Uterus (tissue), 4 donors: ENCODE results near the gene SLC16A2. TPM values are rescaled to one million over a fixed set of nuclear protein-coding genes. Genes with fewer than 3 reads are reported as not detected.
A peak's percentile ranks its signal among the peaks of the same experiment; 100 is the strongest.

Experiments used
- DNase-seq, 2 donors: peaks; one replicate each; pipeline ENCODE4 v3.0.0-alpha.2; 2019 to 2020
- H3K27ac ChIP-seq, 2 donors: fragments of 200-600 bp; sonication (generic); 1 replicate in 1 of 2; 2 replicates in 1 of 2; pipeline ENCODE4 v1.5.1; 2016 to 2018
- H3K27me3 ChIP-seq, 2 donors: fragments of 200-600 bp; sonication (generic); one replicate each; pipeline ENCODE4 v1.5.1; 2018 to 2019; ENCODE audit warnings: control low read depth in 1 of 2
- H3K36me3 ChIP-seq, 2 donors: fragments of 200-600 bp; sonication (generic); one replicate each; pipeline ENCODE4 v1.5.1; 2019; ENCODE audit warnings: control low read depth in 1 of 2
- H3K4me1 ChIP-seq, 2 donors: fragments of 200-600 bp; sonication (generic); one replicate each; pipeline ENCODE4 v1.5.1; 2018 to 2019; ENCODE audit warnings: control low read depth in 1 of 2
- H3K4me3 ChIP-seq, 2 donors: fragments of 200-600 bp; sonication (generic); 1 replicate in 1 of 2; 2 replicates in 1 of 2; pipeline ENCODE4 v1.5.1; 2018 to 2019; ENCODE audit warnings: mild to moderate bottlenecking in 1 of 2
- H3K9me3 ChIP-seq, 2 donors: fragments of 200-600 bp; sonication (generic); one replicate each; pipeline ENCODE4 v1.5.1; 2019; ENCODE audit warnings: control low read depth in 1 of 2
- POLR2A ChIP-seq, 2 donors: fragments of 450-650 bp; IDR thresholded peaks; one replicate each; pipeline ENCODE4 v1.6.1; 2016; ENCODE audit warnings: antibody characterized with exemption in 2 of 2, mild to moderate bottlenecking in 1 of 2, moderate library complexity in 1 of 2
- intact Hi-C: fragments of 100-400 bp; cut with DNase I; formaldehyde crosslinking; loops from one replicate; pipeline ENCODE4 v1.15.1; 2023; ENCODE audit warnings: low total_unique reads
- total RNA-seq, 4 donors: library from RNA; depleted of rRNA in 3 of 4; stranded (reverse); fragments of >200 nt in 3 of 4; gene quantifications; one replicate each; pipeline versions ENCODE4 v1.1.0 to v1.2.4, GENCODE V29; 2014 to 2023
- TF ChIP-seq, protein P1 (sequence below), 4 experiments: fragments of 200-600 bp in 2 of 4; fragments of 450-650 bp in 2 of 4; sonication (generic) in 2 of 4; IDR thresholded peaks; one replicate each; pipeline ENCODE4 v1.5.1; 2016 to 2019; ENCODE audit warnings: antibody characterized with exemption in 4 of 4, mild to moderate bottlenecking in 2 of 4, moderate library complexity in 1 of 4
- donor health status: DM: yes; HTN: yes; CAD: no.

Gene SLC16A2
- total RNA-seq, 4 donors from 2014 or later = 4.4 to 26.1 (median 8.2) TPM

- Histone ChIP-seq H3K4me3 (no peak overlapping the region), H3K27me3 (no peaks in the 10 kb centered on the region), H3K4me1 (no peaks in the 10 kb centered on the region), H3K9me3 (no peaks in the 10 kb centered on the region), H3K36me3 (no peaks in the 10 kb centered on the region), H3K27ac (no peak overlapping the region)
- TF ChIP-seq, protein P1, sequence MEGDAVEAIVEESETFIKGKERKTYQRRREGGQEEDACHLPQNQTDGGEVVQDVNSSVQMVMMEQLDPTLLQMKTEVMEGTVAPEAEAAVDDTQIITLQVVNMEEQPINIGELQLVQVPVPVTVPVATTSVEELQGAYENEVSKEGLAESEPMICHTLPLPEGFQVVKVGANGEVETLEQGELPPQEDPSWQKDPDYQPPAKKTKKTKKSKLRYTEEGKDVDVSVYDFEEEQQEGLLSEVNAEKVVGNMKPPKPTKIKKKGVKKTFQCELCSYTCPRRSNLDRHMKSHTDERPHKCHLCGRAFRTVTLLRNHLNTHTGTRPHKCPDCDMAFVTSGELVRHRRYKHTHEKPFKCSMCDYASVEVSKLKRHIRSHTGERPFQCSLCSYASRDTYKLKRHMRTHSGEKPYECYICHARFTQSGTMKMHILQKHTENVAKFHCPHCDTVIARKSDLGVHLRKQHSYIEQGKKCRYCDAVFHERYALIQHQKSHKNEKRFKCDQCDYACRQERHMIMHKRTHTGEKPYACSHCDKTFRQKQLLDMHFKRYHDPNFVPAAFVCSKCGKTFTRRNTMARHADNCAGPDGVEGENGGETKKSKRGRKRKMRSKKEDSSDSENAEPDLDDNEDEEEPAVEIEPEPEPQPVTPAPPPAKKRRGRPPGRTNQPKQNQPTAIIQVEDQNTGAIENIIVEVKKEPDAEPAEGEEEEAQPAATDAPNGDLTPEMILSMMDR (IDR thresholded peaks at IDR 0.05) = no peak
- no peak for TF ChIP-seq POLR2A (IDR thresholded peaks at IDR 0.05)
- intact Hi-C loops = no loop called here
- no peak for DNase-seq
Measured at GRCh38 chrX:74389016-74389722, 32.1 kb upstream of the SLC16A2 start.

DNA sequence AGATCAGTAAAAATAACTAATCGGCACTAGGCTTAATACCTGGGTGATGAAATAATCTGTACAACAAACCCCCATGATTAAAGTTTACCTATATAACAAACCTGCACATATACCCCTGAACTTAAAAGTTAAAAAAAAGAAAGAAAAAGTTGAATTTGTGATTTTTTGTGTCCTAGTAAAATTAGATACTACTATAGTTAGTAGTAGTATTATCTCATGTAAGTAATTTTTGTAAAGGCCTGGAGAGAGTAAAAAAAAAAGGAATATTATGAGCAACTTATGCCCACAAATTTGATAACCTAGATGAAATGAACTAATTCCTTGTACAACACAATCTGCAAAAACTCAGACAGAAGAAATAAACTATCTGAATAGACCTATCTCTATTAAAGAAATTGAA, 25.7 kb upstream of the SLC16A2 start:
- intact Hi-C loops = no loop called here
- no peak for TF ChIP-seq POLR2A (IDR thresholded peaks at IDR 0.05)
- TF ChIP-seq, protein P1 (IDR thresholded peaks at IDR 0.05) = no peak

DNA sequence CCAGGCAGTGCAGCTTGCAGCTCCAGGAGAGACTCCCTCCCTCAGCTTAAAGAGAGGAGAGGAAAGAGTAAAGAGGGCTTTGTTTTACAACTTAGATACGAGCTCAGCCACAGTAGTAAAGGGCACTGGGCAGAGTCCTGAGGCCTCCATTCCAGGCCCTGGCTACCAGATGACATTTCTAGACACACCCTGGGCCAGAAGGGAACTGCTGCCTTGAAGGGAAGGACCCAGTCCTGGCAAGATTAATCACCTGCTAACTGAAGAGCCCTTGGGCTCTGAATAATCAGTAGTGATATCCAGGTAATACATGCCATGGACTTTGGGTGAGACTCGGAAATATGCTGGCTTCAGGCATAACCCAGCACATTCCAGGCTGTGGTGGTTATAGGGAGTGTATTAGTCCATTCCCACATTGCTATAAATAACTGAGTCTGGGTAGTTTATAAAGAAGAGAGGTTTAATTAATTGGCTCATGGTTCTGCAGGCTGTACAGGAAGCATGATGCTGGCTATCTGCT, 15.3 kb upstream of the SLC16A2 start:
- Histone ChIP-seq H3K4me1 (no peaks in the 10 kb centered on the region), H3K27ac (no peak overlapping the region), H3K27me3 (no peaks in the 10 kb centered on the region), H3K4me3 (no peak overlapping the region), H3K9me3 (no peaks in the 10 kb centered on the region), H3K36me3 (no peaks in the 10 kb centered on the region)
- TF ChIP-seq POLR2A (IDR thresholded peaks at IDR 0.05) = no peak
- TF ChIP-seq, protein P1 (IDR thresholded peaks at IDR 0.05) = no peak
- intact Hi-C loops = no loop called here
- no peak for DNase-seq

More for the DNA sequence above, 25.7 kb upstream of the SLC16A2 start:
- H3K27me3 ChIP-seq = peaks cover 0 to 7% of the 10 kb centered on the region in 2 donors
- no peak overlapping the region for H3K4me3 ChIP-seq
- no peaks in the 10 kb centered on the region for H3K9me3 ChIP-seq
- no peak overlapping the region for H3K27ac ChIP-seq
- DNase-seq = no peak
- H3K4me1 ChIP-seq = no peaks in the 10 kb centered on the region
- H3K36me3 ChIP-seq = no peaks in the 10 kb centered on the region

GRCh38 chrX:74408304-74408703, 13.0 kb upstream of the SLC16A2 start:
- Histone ChIP-seq H3K27me3 (no peaks in the 10 kb centered on the region), H3K4me3 (no peak overlapping the region), H3K27ac (no peak overlapping the region), H3K36me3 (no peaks in the 10 kb centered on the region), H3K4me1 (no peaks in the 10 kb centered on the region), H3K9me3 (no peaks in the 10 kb centered on the region)
- DNase-seq = no peak
- TF ChIP-seq POLR2A (IDR thresholded peaks at IDR 0.05) = no peak
- TF ChIP-seq, protein P1 (IDR thresholded peaks at IDR 0.05) = no peak
- intact Hi-C loops = no loop called here

DNA sequence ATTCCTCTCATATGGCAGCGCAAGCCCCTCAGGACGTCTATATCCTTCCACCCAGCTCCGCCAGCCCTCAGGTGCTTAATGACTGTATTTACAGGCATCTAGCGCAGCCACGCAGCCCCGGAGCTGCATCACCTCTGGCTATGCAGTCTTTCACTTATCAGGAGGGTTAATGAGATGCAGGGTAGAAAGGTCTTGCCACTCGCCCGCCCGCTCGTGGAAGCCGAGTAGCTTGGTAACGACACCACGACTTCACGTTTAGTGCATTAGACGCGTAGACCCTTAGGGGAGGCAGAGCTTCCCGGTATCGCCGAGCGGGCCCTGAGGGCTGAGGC, 1.5 kb upstream of the SLC16A2 start:
- intact Hi-C loops = no loop called here
- peak; percentile 14 to 19 for DNase-seq
- Histone ChIP-seq H3K36me3 (no peaks in the 10 kb centered on the region), H3K4me3 (peak overlapping the region; percentile 42 to 54), H3K9me3 (no peaks in the 10 kb centered on the region), H3K4me1 (no peaks in the 10 kb centered on the region), H3K27me3 (no peaks in the 10 kb centered on the region), H3K27ac (peak overlapping the region; percentile 93 to 96)
- TF ChIP-seq, protein P1 (IDR thresholded peaks at IDR 0.05) = no peak
- no peak for TF ChIP-seq POLR2A (IDR thresholded peaks at IDR 0.05)
